Hematopoietic multipotent progenitor cell treated with erythropoietin and hydrocortisone succinate and interleukin-3 and kit ligand, for 17 days (in vitro differentiated cells): ENCODE measurements around the gene CAMTA1.

Experiments
- DNase-seq: peaks from one replicate; pipeline ENCODE4 v3.0.0-alpha.2; 2015; ENCODE audit warnings: low spot score

CAMTA1 gene

GRCh38 chr1:6979003-6979613 is 193.9 kb downstream of the CAMTA1 start:
- DNase-seq = no peak

GRCh38 chr1:6981595-6981994 is 196.3 kb downstream of the CAMTA1 start:
- no peak for DNase-seq

GRCh38 chr1:6982443-6982842 is 197.2 kb downstream of the CAMTA1 start:
- no peak for DNase-seq

GRCh38 chr1:6982860-6983259 is 197.6 kb downstream of the CAMTA1 start:
- no peak for DNase-seq

GRCh38 chr1:6984536-6984935 is 199.3 kb downstream of the CAMTA1 start:
- no peak for DNase-seq

GRCh38 chr1:6984986-6985385 is 199.7 kb downstream of the CAMTA1 start:
- DNase-seq = no peak

GRCh38 chr1:6985549-6986276 is 200.5 kb downstream of the CAMTA1 start:
- DNase-seq = no peak

GRCh38 chr1:6986281-6986680 is 201.0 kb downstream of the CAMTA1 start:
- no peak for DNase-seq

- no peak for DNase-seq
Observed at GRCh38 chr1:6987940-6988339, 202.7 kb downstream of the CAMTA1 start.

GRCh38 chr1:6988796-6989195 is 203.5 kb downstream of the CAMTA1 start:
- no peak for DNase-seq

GRCh38 chr1:6989212-6990159 is 204.2 kb downstream of the CAMTA1 start:
- DNase-seq = no peak

- DNase-seq = no peak
Observed at GRCh38 chr1:6991266-6991665, 206.0 kb downstream of the CAMTA1 start.

GRCh38 chr1:6995789-6996188 is 210.5 kb downstream of the CAMTA1 start:
- no peak for DNase-seq

GRCh38 chr1:6996371-6996770 is 211.1 kb downstream of the CAMTA1 start:
- DNase-seq = no peak

GRCh38 chr1:6996866-6997265 is 211.6 kb downstream of the CAMTA1 start:
- DNase-seq = no peak

- no peak for DNase-seq
Observed at GRCh38 chr1:6998267-6998666, 213.0 kb downstream of the CAMTA1 start.

- no peak for DNase-seq
Observed at GRCh38 chr1:6999826-7000225, 214.6 kb downstream of the CAMTA1 start.

GRCh38 chr1:7000720-7001119 is 215.5 kb downstream of the CAMTA1 start:
- DNase-seq = no peak

- DNase-seq = no peak
Observed at GRCh38 chr1:7002728-7003127, 217.5 kb downstream of the CAMTA1 start.

- DNase-seq = no peak
Observed at GRCh38 chr1:7003676-7004075, 218.4 kb downstream of the CAMTA1 start.

- DNase-seq = no peak
Observed at GRCh38 chr1:7004181-7004580, 218.9 kb downstream of the CAMTA1 start.

- no peak for DNase-seq
Observed at GRCh38 chr1:7005762-7006161, 220.5 kb downstream of the CAMTA1 start.
